Panc1 (cell line): ENCODE data around the gene NCKAP5. TPM values are rescaled to one million over a fixed set of nuclear protein-coding genes. Genes with fewer than 3 reads are reported as not detected.

Experiments used
- ATAC-seq: fragments of 200-7000 bp; cut with Tn5 transposase; 2 replicates; pipeline ENCODE4 v1.9.1; 2020; ENCODE audit warnings: mild to moderate bottlenecking, moderate library complexity
- BruUV-seq: library from RNA; stranded (reverse); fragments of 400-500 nt; replicated peaks from 2 replicates; lab custom pipeline; 2021; lab: Mats Ljungman, UMichigan
- CTCF ChIA-PET: fragments of 300-600 bp; sonication (Branson Sonifier 250); formaldehyde crosslinking; loops from one replicate; lab custom pipeline; 2022; ENCODE audit warnings: antibody characterized with exemption; lab: Charles Lee
- POLR2A ChIA-PET: fragments of 300-600 bp; sonication (Branson Sonifier 250); formaldehyde crosslinking; loops from one replicate; lab custom pipeline; 2022; ENCODE audit warnings: antibody characterized with exemption; lab: Charles Lee
- DNase-seq: peaks from one replicate; pipeline ENCODE4 v3.0.0-alpha.2; 2010; ENCODE audit warnings: low read depth, low spot score
- H3K27ac ChIP-seq: 2 replicates; pipeline ENCODE4 v1.5.1; 2011; ENCODE audit warnings: mild to moderate bottlenecking, low read length, inconsistent platforms
- H3K27me3 ChIP-seq: fragments of 200-500 bp; sonication (Bioruptor generic); 2 replicates; pipeline ENCODE4 v1.6.0; 2014; ENCODE audit warnings: low read length, inconsistent platforms; ENCODE audit not compliant: control insufficient read depth, insufficient read depth
- H3K36me3 ChIP-seq: fragments of 200-500 bp; sonication (Bioruptor generic); 2 replicates; pipeline ENCODE4 v1.5.1; 2014; ENCODE audit warnings: inconsistent platforms, mild to moderate bottlenecking, low read length, moderate library complexity; ENCODE audit not compliant: control insufficient read depth, insufficient read depth
- H3K4me1 ChIP-seq: 2 replicates; pipeline ENCODE4 v1.5.1; 2011; ENCODE audit warnings: inconsistent platforms, mild to moderate bottlenecking, low read length, moderate library complexity; ENCODE audit not compliant: control insufficient read depth, insufficient read depth
- H3K4me3 ChIP-seq, 2 experiments: 2 replicates each; pipeline ENCODE4 v1.5.1; 2011 to 2012; ENCODE audit warnings: low read depth in 2 of 2, low read length in 2 of 2, mild to moderate bottlenecking in 2 of 2, inconsistent platforms in 1 of 2, moderate library complexity in 1 of 2
- H3K9me3 ChIP-seq: fragments of 200-500 bp; sonication (Bioruptor generic); 2 replicates; pipeline ENCODE4 v1.5.1; 2014; ENCODE audit warnings: low read depth, mild to moderate bottlenecking, inconsistent platforms, low read length, moderate library complexity; ENCODE audit not compliant: control insufficient read depth, insufficient read depth
- POLR2AphosphoS5 ChIP-seq: IDR thresholded peaks from 2 replicates; pipeline ENCODE4 v1.6.1; 2012; ENCODE audit warnings: mild to moderate bottlenecking, low read depth, low read length, moderate library complexity
- SIN3A ChIP-seq: IDR thresholded peaks from 2 replicates; pipeline ENCODE4 v1.6.1; 2012; ENCODE audit warnings: low read depth, mild to moderate bottlenecking, low read length, moderate library complexity, borderline replicate concordance; ENCODE audit not compliant: insufficient read depth
- TCF7L2 ChIP-seq: IDR thresholded peaks from 2 replicates; pipeline ENCODE4 v1.6.1; 2011; ENCODE audit warnings: mild to moderate bottlenecking, low read depth, low read length, inconsistent platforms
- in situ Hi-C: cut with HindIII; loops from 2 replicates; pipeline ENCODE4 v1.10.0; 2016; ENCODE audit warnings: low sequenced_read_pairs, low pct_unique_long_range_greater_than_20kb
- intact Hi-C: fragments of 100-400 bp; cut with micrococcal nuclease; formaldehyde crosslinking; loops from one replicate; pipeline ENCODE4 v1.10.0; 2022; ENCODE audit not compliant: unreplicated experiment
- total RNA-seq: library from RNA; stranded (reverse); gene quantifications from one replicate; pipeline ENCODE4 v1.2.1, GENCODE V29; 2021; ENCODE audit not compliant: unreplicated experiment
- TF ChIP-seq, protein P1 (sequence below): fragments of 450-650 bp; IDR thresholded peaks from 2 replicates; pipeline ENCODE4 v1.5.1; 2017; ENCODE audit warnings: mild to moderate bottlenecking
- TF ChIP-seq, protein P2 (sequence below), 2 experiments: IDR thresholded peaks; 2 replicates each; pipeline ENCODE4 v1.6.1; 2011 to 2012; ENCODE audit warnings: low read depth in 2 of 2, control low read depth in 1 of 2, low read length in 1 of 2, mild to moderate bottlenecking in 1 of 2, moderate library complexity in 1 of 2; ENCODE audit not compliant: insufficient read depth in 1 of 2

NCKAP5 gene
- total RNA-seq, 1 experiment from 2014 or later, result 0.10 TPM

DNA sequence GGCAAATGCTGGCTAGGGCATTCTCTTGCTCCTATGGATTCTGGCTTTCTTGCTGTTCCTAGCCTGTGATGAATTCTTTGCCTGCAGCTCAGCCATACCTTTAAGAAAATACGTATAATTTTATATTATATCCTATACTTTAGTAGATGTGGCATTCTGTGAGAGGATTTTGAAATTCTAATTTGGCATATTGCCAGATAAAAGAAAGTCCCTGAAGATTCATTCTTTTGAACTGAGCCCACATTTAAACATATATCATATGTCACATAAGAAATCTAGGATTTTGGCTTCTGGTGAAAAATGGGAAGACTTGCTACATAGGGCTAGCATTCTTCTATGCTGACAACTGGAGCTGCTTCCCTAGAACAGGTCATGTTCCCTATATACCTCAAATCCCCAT lies 806.8 kb downstream of the NCKAP5 start:
- CTCF ChIA-PET, result no interaction called here
- Histone ChIP-seq H3K9me3 (no peaks in the 10 kb centered on the region), H3K36me3 (no peaks in the 10 kb centered on the region), H3K4me3 (no peak overlapping the region), H3K27me3 (no peaks in the 10 kb centered on the region; the same call in 1 of the 2 replicates), H3K27ac (no peak overlapping the region), H3K4me1 (no peaks in the 10 kb centered on the region)
- intact Hi-C loops (no loop called here), in situ Hi-C loops (no loop called here)
- BruUV-seq, result no TSS peak
- TF ChIP-seq TCF7L2, result no peak
- no peak for TF ChIP-seq SIN3A
- no peak for TF ChIP-seq POLR2AphosphoS5
- TF ChIP-seq, protein P1, sequence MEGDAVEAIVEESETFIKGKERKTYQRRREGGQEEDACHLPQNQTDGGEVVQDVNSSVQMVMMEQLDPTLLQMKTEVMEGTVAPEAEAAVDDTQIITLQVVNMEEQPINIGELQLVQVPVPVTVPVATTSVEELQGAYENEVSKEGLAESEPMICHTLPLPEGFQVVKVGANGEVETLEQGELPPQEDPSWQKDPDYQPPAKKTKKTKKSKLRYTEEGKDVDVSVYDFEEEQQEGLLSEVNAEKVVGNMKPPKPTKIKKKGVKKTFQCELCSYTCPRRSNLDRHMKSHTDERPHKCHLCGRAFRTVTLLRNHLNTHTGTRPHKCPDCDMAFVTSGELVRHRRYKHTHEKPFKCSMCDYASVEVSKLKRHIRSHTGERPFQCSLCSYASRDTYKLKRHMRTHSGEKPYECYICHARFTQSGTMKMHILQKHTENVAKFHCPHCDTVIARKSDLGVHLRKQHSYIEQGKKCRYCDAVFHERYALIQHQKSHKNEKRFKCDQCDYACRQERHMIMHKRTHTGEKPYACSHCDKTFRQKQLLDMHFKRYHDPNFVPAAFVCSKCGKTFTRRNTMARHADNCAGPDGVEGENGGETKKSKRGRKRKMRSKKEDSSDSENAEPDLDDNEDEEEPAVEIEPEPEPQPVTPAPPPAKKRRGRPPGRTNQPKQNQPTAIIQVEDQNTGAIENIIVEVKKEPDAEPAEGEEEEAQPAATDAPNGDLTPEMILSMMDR, result no peak
- TF ChIP-seq, protein P2, sequence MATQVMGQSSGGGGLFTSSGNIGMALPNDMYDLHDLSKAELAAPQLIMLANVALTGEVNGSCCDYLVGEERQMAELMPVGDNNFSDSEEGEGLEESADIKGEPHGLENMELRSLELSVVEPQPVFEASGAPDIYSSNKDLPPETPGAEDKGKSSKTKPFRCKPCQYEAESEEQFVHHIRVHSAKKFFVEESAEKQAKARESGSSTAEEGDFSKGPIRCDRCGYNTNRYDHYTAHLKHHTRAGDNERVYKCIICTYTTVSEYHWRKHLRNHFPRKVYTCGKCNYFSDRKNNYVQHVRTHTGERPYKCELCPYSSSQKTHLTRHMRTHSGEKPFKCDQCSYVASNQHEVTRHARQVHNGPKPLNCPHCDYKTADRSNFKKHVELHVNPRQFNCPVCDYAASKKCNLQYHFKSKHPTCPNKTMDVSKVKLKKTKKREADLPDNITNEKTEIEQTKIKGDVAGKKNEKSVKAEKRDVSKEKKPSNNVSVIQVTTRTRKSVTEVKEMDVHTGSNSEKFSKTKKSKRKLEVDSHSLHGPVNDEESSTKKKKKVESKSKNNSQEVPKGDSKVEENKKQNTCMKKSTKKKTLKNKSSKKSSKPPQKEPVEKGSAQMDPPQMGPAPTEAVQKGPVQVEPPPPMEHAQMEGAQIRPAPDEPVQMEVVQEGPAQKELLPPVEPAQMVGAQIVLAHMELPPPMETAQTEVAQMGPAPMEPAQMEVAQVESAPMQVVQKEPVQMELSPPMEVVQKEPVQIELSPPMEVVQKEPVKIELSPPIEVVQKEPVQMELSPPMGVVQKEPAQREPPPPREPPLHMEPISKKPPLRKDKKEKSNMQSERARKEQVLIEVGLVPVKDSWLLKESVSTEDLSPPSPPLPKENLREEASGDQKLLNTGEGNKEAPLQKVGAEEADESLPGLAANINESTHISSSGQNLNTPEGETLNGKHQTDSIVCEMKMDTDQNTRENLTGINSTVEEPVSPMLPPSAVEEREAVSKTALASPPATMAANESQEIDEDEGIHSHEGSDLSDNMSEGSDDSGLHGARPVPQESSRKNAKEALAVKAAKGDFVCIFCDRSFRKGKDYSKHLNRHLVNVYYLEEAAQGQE (IDR thresholded peaks at IDR 0.05; ENCODE audit: insufficient read depth in 1 of 2, low read depth in 2 of 2, low read length in 1 of 2), result no peak
- POLR2A ChIA-PET, result no interaction called here
- DNase-seq (no peak), ATAC-seq (no peak)

DNA sequence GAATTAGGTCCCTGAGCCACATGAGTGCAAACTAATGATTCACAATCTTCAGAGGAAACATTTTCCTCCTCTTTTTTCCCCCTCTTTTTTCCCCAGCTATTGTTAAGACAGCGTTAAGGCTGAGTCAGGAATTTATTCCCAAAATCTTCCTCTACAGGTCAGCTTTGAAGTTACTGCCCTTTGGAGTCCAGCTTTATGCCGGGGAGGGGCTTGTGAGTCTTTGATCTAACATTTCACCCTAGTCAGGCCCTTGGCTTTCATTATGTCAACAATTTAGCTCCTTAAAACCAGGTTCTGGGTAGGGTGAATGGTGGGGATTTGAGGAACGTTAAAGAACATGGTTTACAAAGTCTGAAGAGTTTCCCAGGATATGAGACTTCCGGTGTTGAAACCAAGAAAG lies 807.3 kb downstream of the NCKAP5 start:
- BruUV-seq, result no TSS peak

More for the DNA sequence above, 807.3 kb downstream of the NCKAP5 start:
- in situ Hi-C loops, result no loop called here
- ATAC-seq (no peak), DNase-seq (no peak)
- H3K4me1 ChIP-seq, result no peaks in the 10 kb centered on the region
- no peaks in the 10 kb centered on the region for H3K9me3 ChIP-seq
- CTCF ChIA-PET, result no interaction called here
- H3K36me3 ChIP-seq, result no peaks in the 10 kb centered on the region
- no peak overlapping the region for H3K4me3 ChIP-seq
- intact Hi-C loops, result no loop called here
- POLR2A ChIA-PET, result no interaction called here
- TF ChIP-seq TCF7L2 (no peak), POLR2AphosphoS5 (no peak), SIN3A (no peak)
- TF ChIP-seq, protein P2 (IDR thresholded peaks at IDR 0.05; ENCODE audit: insufficient read depth in 1 of 2, low read depth in 2 of 2, low read length in 1 of 2), result no peak
- TF ChIP-seq, protein P1, result no peak
- no peak overlapping the region for H3K27ac ChIP-seq
- no peaks in the 10 kb centered on the region; the same call in 1 of the 2 replicates for H3K27me3 ChIP-seq
